ENCODE data around the gene MAPKBP1. TPM values are rescaled to one million over a fixed set of nuclear protein-coding genes. Genes with fewer than 3 reads are reported as not detected.

Gene MAPKBP1
- total RNA-seq, 1 experiment from 2014 or later: 14.5 TPM

DNA sequence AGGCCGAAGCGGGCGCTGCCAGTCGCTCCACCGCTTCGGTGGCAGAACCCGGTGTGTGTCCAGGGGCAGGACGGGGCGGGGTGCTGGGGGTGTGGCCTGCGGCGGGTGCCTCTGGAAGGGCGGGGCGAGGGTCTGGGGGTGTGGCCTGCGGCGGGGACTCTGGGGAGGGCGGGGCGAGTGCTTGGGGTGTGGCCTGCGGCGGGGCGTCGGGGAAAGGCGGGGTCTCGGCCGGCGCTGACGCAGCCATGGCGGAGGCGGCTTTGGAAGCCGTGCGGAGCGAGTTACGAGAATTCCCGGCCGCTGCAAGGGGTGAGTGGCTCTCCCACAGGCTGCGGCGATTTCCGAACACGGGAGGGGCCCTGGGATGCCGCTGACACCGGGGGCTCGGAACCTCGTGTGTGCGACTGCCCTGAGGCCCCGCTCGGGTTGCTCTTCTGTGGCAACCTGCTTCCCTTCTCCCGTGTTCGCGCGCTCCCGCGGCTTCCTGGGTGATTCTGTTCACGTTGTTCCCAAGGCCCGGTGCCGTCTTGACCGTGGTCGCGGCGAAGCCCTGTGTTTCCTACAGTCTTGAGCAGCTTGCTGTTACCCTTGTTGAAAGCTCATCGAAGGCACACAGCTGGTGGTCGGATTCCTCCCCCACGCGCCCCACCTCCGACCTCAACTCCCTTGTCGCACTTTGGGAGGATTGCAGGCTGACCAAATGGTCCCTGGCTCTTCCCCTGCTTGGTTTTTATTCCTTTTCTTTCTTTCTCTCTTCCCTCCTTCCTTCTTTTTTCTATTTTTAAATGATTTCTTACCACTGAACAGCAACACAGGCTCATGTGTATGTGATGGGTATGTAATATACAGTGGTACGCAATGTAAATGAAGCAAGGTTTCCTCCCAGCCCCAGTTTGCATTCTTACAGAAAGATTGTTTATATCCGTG lies 53.9 kb downstream of the MAPKBP1 start, which contains the start of gene JMJD7:
Gene JMJD7, plus strand, starts transcription at position 213 of the 927 bp plus-strand sequence. Its CDS starts 33 bp downstream, at position 246.
- ATAC-seq (peak; percentile 93), DNase-seq (ENCODE audit: low spot score) (peak; percentile 93)
- Mint-ChIP-seq H3K36me3 (peaks cover 2% of the 10 kb centered on the region; the same call in 1 of the 2 replicates), H3K4me3 (peak within 1 kb of the TSS; percentile 92), H3K27ac (peak within 1 kb of the TSS; percentile 39; the same call in 1 of the 2 replicates), H3K27me3 (ENCODE audit: low read depth) (no peaks in the 10 kb centered on the region), H3K4me1 (peaks cover 7% of the 10 kb centered on the region), H3K9me3 (no peaks in the 10 kb centered on the region)
- POLR2A ChIA-PET: interaction anchor here (1.3 to 3.5 kb wide), 2 partner anchors 23 to 54 kb away, joined by 4 to 15 read pairs; partner anchors contain the start of gene MAPKBP1
- CTCF ChIA-PET: interaction anchor here (0.8 to 3.9 kb wide), 11 partner anchors 19 to 362 kb away, joined by 3 to 56 read pairs (median 4); partner anchors contain the start of gene MAPKBP1
- no peak for TF ChIP-seq NR3C1 (CRISPR knock-in tag; conservative IDR thresholded peaks at IDR 0.05; ENCODE audit: low read depth)
- no peak for TF ChIP-seq ELF4 (CRISPR knock-in tag; IDR thresholded peaks at IDR 0.05; ENCODE audit: low read depth)
- no peak for TF ChIP-seq ZNF138 (CRISPR knock-in tag; conservative IDR thresholded peaks at IDR 0.05)
- TF ChIP-seq RELA (CRISPR knock-in tag; IDR thresholded peaks at IDR 0.05; ENCODE audit: borderline replicate concordance): peak; percentile 76; the same call in 1 of the 2 replicates
- peak; percentile 63; the same call in 1 of the 2 replicates for TF ChIP-seq KAT7 (CRISPR knock-in tag; IDR thresholded peaks at IDR 0.05; ENCODE audit: borderline replicate concordance)
- TF ChIP-seq, protein P1, sequence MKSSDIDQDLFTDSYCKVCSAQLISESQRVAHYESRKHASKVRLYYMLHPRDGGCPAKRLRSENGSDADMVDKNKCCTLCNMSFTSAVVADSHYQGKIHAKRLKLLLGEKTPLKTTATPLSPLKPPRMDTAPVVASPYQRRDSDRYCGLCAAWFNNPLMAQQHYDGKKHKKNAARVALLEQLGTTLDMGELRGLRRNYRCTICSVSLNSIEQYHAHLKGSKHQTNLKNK (CRISPR knock-in tag; IDR thresholded peaks at IDR 0.05): no peak
- TF ChIP-seq, protein P2, sequence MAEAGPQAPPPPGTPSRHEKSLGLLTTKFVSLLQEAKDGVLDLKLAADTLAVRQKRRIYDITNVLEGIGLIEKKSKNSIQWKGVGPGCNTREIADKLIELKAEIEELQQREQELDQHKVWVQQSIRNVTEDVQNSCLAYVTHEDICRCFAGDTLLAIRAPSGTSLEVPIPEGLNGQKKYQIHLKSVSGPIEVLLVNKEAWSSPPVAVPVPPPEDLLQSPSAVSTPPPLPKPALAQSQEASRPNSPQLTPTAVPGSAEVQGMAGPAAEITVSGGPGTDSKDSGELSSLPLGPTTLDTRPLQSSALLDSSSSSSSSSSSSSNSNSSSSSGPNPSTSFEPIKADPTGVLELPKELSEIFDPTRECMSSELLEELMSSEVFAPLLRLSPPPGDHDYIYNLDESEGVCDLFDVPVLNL (CRISPR knock-in tag; IDR thresholded peaks at IDR 0.05; ENCODE audit: borderline replicate concordance, low read depth): no peak
- TF ChIP-seq AFF4 (CRISPR knock-in tag; IDR thresholded peaks at IDR 0.05; ENCODE audit: borderline replicate concordance): no peak
- 0 out of 2 replicates have a peak, but pooled peaks have one; percentile 27 for TF ChIP-seq SP1 (CRISPR knock-in tag; conservative IDR thresholded peaks at IDR 0.05)
- TF ChIP-seq ARID4B (CRISPR knock-in tag; IDR thresholded peaks at IDR 0.05; ENCODE audit: borderline replicate concordance): no peak
- TF ChIP-seq CREM (CRISPR knock-in tag; IDR thresholded peaks at IDR 0.05): no peak
- TF ChIP-seq, protein P3, sequence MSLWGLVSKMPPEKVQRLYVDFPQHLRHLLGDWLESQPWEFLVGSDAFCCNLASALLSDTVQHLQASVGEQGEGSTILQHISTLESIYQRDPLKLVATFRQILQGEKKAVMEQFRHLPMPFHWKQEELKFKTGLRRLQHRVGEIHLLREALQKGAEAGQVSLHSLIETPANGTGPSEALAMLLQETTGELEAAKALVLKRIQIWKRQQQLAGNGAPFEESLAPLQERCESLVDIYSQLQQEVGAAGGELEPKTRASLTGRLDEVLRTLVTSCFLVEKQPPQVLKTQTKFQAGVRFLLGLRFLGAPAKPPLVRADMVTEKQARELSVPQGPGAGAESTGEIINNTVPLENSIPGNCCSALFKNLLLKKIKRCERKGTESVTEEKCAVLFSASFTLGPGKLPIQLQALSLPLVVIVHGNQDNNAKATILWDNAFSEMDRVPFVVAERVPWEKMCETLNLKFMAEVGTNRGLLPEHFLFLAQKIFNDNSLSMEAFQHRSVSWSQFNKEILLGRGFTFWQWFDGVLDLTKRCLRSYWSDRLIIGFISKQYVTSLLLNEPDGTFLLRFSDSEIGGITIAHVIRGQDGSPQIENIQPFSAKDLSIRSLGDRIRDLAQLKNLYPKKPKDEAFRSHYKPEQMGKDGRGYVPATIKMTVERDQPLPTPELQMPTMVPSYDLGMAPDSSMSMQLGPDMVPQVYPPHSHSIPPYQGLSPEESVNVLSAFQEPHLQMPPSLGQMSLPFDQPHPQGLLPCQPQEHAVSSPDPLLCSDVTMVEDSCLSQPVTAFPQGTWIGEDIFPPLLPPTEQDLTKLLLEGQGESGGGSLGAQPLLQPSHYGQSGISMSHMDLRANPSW (CRISPR knock-in tag; conservative IDR thresholded peaks at IDR 0.05; ENCODE audit: low read depth): no peak
- TF ChIP-seq, protein P4, sequence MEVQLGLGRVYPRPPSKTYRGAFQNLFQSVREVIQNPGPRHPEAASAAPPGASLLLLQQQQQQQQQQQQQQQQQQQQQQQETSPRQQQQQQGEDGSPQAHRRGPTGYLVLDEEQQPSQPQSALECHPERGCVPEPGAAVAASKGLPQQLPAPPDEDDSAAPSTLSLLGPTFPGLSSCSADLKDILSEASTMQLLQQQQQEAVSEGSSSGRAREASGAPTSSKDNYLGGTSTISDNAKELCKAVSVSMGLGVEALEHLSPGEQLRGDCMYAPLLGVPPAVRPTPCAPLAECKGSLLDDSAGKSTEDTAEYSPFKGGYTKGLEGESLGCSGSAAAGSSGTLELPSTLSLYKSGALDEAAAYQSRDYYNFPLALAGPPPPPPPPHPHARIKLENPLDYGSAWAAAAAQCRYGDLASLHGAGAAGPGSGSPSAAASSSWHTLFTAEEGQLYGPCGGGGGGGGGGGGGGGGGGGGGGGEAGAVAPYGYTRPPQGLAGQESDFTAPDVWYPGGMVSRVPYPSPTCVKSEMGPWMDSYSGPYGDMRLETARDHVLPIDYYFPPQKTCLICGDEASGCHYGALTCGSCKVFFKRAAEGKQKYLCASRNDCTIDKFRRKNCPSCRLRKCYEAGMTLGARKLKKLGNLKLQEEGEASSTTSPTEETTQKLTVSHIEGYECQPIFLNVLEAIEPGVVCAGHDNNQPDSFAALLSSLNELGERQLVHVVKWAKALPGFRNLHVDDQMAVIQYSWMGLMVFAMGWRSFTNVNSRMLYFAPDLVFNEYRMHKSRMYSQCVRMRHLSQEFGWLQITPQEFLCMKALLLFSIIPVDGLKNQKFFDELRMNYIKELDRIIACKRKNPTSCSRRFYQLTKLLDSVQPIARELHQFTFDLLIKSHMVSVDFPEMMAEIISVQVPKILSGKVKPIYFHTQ (CRISPR knock-in tag; IDR thresholded peaks at IDR 0.05): 0 out of 2 replicates have a peak, but pooled peaks have one; percentile 12
- peak; percentile 56; the same call in 1 of the 2 replicates for TF ChIP-seq ETV6 (CRISPR knock-in tag; IDR thresholded peaks at IDR 0.05)
- TF ChIP-seq GABPB1 (CRISPR knock-in tag; IDR thresholded peaks at IDR 0.05): peak; percentile 46; the same call in 1 of the 2 replicates
- no peak for TF ChIP-seq HMGXB4 (CRISPR knock-in tag; IDR thresholded peaks at IDR 0.05)

All from WTC11 (cell line).